Measurements from ENCODE around the gene CADPS. TPM values are rescaled to one million over a fixed set of nuclear protein-coding genes. Genes with fewer than 3 reads are reported as not detected.

Gene CADPS
- total RNA-seq, 2 donors from 2014 or later: 11.7 to 20.8 TPM

DNA sequence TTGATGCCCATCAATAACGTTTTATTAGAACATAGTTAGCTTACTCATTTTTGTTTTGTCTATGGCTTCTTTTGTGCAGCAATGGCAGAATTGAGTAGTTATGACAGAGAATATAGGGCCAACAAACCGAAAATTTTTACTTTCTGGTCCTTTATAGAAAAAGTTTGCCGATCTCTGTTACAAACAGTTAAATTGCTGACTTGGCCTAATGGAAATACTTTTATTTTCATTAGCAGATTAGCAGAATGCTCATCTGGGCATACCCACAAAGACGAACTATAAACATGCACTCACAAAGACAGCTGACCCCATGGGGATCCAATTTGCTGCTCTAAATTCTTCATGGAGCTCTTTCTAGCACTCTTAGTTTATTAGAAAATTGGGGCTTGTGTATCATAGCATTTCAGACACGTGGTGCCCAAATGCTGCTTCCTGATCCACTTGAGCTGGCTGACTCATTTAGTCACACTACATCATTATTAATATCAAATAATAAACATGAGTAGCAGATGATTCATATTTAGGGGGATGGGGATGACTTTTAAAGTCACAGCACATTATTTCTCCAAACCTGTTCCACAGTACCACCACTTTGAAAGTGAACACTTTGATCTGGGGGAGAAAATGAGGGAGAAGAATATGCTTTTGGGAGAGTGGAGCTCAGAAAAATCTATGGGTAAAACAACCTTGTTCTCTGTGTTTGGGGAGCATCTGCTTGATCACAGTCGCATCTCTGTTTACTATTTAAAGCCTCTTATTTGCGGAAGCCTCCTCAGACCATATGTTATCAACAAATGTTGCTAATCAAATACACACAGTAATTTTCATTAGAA is 273.8 kb downstream of the CADPS start:
- Histone ChIP-seq H3K4me3 (ENCODE audit: low read length) (no peak overlapping the region), H3K9ac (ENCODE audit: extremely low read depth, low read length, poor library complexity, severe bottlenecking) (no peak overlapping the region), H3K36me3 (ENCODE audit: control insufficient read depth, insufficient read depth, low read length) (no peaks in the 10 kb centered on the region), H3K9me3 (ENCODE audit: control insufficient read depth, low read length) (peaks cover under 1% of the 10 kb centered on the region), H3K27me3 (ENCODE audit: control insufficient read depth, insufficient read depth, low read length, poor library complexity, severe bottlenecking) (no peaks in the 10 kb centered on the region), H3K27ac (ENCODE audit: low read depth, low read length) (no peak overlapping the region), H3K4me1 (ENCODE audit: control insufficient read depth, insufficient read depth, low read length) (no peaks in the 10 kb centered on the region)
- TF ChIP-seq CTCF (conservative IDR thresholded peaks at IDR 0.05): no peak
- H3K9me3 Mint-ChIP-seq: no peaks in the 10 kb centered on the region
- no peaks in the 10 kb centered on the region for H3K27me3 Mint-ChIP-seq (ENCODE audit: insufficient read depth)
- no peak overlapping the region for H3K27ac Mint-ChIP-seq
- no peak for DNase-seq
- no peaks in the 10 kb centered on the region for H3K36me3 Mint-ChIP-seq (ENCODE audit: low read depth)
- H3K4me3 Mint-ChIP-seq: no peak overlapping the region
- WGBS, 2 experiments (ENCODE audit: insufficient coverage in 1 of 2, insufficient read length in 1 of 2): 81 to 87% methylated on average over 6 to 7 of the region's 7 CpGs
- H3K4me1 Mint-ChIP-seq: peaks cover 14% of the 10 kb centered on the region

DNA sequence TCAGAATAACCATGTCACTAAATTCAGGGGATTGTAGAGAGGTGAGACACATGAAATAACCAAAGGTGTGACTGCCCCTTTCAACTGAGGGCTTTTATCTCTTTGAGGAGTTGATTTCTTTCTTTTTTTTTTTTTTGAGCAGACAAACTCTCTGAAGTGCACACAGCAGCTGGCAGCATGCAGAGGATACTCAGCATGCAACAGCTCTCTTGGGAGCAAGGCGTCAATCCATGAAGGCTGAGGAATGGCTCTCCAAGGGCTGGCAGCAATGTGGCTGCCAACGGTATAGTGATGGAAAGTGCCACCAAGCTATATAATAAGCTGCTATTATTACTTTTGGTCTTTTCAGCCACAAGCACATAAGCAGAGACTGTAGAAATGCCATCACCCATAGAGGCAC is 275.2 kb downstream of the CADPS start:
- Histone ChIP-seq H3K27me3 (ENCODE audit: control insufficient read depth, insufficient read depth, low read length, poor library complexity, severe bottlenecking) (no peaks in the 10 kb centered on the region), H3K9me3 (ENCODE audit: control insufficient read depth, low read length) (no peaks in the 10 kb centered on the region), H3K4me3 (ENCODE audit: low read length) (no peak overlapping the region), H3K27ac (ENCODE audit: low read depth, low read length) (no peak overlapping the region), H3K9ac (ENCODE audit: extremely low read depth, low read length, poor library complexity, severe bottlenecking) (no peak overlapping the region), H3K36me3 (ENCODE audit: control insufficient read depth, insufficient read depth, low read length) (no peaks in the 10 kb centered on the region), H3K4me1 (ENCODE audit: control insufficient read depth, insufficient read depth, low read length) (no peaks in the 10 kb centered on the region)
- TF ChIP-seq CTCF (conservative IDR thresholded peaks at IDR 0.05): no peak
- H3K27me3 Mint-ChIP-seq (ENCODE audit: insufficient read depth): no peaks in the 10 kb centered on the region
- WGBS, 2 experiments (ENCODE audit: insufficient coverage in 1 of 2, insufficient read length in 1 of 2): 91% methylated on average over 2 of the region's 2 CpGs; no CpG with 5 or more reads in 1 of the 2 experiments
- H3K4me3 Mint-ChIP-seq: no peak overlapping the region
- peaks cover 1% of the 10 kb centered on the region for H3K4me1 Mint-ChIP-seq
- H3K36me3 Mint-ChIP-seq (ENCODE audit: low read depth): no peaks in the 10 kb centered on the region
- H3K27ac Mint-ChIP-seq: no peak overlapping the region
- no peaks in the 10 kb centered on the region for H3K9me3 Mint-ChIP-seq
- DNase-seq: no peak

DNA sequence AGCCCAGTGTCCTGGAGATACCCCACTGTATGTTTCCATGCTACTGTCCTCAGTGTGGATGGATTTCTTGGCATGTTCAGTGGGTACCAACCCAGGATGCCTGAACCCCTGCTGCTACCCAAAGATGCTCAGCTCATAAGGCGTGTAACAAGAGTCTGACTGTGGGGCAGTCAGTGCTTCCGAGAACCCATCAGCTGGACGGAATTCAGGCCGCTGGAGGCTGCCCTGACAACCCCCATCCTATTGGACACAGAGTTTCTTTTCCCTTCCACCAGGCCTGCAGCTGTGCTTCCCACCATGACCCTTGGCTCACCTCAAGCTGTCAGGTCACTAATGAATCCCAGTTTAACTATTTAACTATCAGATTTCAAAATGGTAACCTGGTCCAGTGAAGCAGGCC is 277.7 kb downstream of the CADPS start:
- WGBS, 2 experiments (ENCODE audit: insufficient coverage in 1 of 2, insufficient read length in 1 of 2): 83 to 95% methylated on average over 4 of the region's 4 CpGs
- Mint-ChIP-seq H3K4me1 (peaks cover 4% of the 10 kb centered on the region), H3K27me3 (ENCODE audit: insufficient read depth) (no peaks in the 10 kb centered on the region), H3K36me3 (ENCODE audit: low read depth) (no peaks in the 10 kb centered on the region), H3K27ac (no peak overlapping the region), H3K9me3 (no peaks in the 10 kb centered on the region), H3K4me3 (no peak overlapping the region)
- Histone ChIP-seq H3K9me3 (ENCODE audit: control insufficient read depth, low read length) (no peaks in the 10 kb centered on the region), H3K27me3 (ENCODE audit: control insufficient read depth, insufficient read depth, low read length, poor library complexity, severe bottlenecking) (no peaks in the 10 kb centered on the region), H3K27ac (ENCODE audit: low read depth, low read length) (no peak overlapping the region), H3K4me3 (ENCODE audit: low read length) (no peak overlapping the region), H3K36me3 (ENCODE audit: control insufficient read depth, insufficient read depth, low read length) (no peaks in the 10 kb centered on the region), H3K9ac (ENCODE audit: extremely low read depth, low read length, poor library complexity, severe bottlenecking) (no peak overlapping the region), H3K4me1 (ENCODE audit: control insufficient read depth, insufficient read depth, low read length) (no peaks in the 10 kb centered on the region)
- no peak for DNase-seq
- no peak for TF ChIP-seq CTCF (conservative IDR thresholded peaks at IDR 0.05)

Measured in endodermal cell (in vitro differentiated cells).